ENCODE measurements around the gene MFN2. TPM values are rescaled to one million over a fixed set of nuclear protein-coding genes. Genes with fewer than 3 reads are reported as not detected.
"Not testable (repeated sequence)": the region's sequence is repeated elsewhere in the genome, so short reads cannot be mapped to it uniquely, and the experiment has no call there.

Gene MFN2
- total RNA-seq, 1 donor from 2014 or later: 29.6 TPM

GRCh38 chr1:12040457-12041051 is 60.3 kb downstream of the MFN2 start:
- no peak overlapping the region for H3K4me3 ChIP-seq
- H3K4me2 ChIP-seq: peak overlapping the region; percentile 28
- peak; percentile 64 for DNase-seq (ENCODE audit: low spot score)
- no peaks in the 10 kb centered on the region for H3F3A ChIP-seq (ENCODE audit: low read depth)
- no peak overlapping the region for H3K4me3 Mint-ChIP-seq
- no peaks in the 10 kb centered on the region for H3K9me3 Mint-ChIP-seq
- no peaks in the 10 kb centered on the region for H3K27me3 ChIP-seq
- H3K27ac ChIP-seq: no peak overlapping the region
- peaks cover 14% of the 10 kb centered on the region for H3K4me1 ChIP-seq
- no peak overlapping the region for H3K27ac Mint-ChIP-seq
- peaks cover 19% of the 10 kb centered on the region for H3K4me1 Mint-ChIP-seq
- H3K9me3 ChIP-seq (ENCODE audit: low read depth): no peaks in the 10 kb centered on the region
- H3K36me3 Mint-ChIP-seq: peaks cover 3% of the 10 kb centered on the region
- no peaks in the 10 kb centered on the region for H3K79me2 ChIP-seq (ENCODE audit: low read depth)
- H3K36me3 ChIP-seq: no peaks in the 10 kb centered on the region
- H3K9ac ChIP-seq: no peak overlapping the region
- no peaks in the 10 kb centered on the region for H4K20me1 ChIP-seq (ENCODE audit: low read depth)
- no peak for TF ChIP-seq EZH2 (IDR thresholded peaks at IDR 0.05)
- TF ChIP-seq EZH2phosphoT487 (IDR thresholded peaks at IDR 0.05): no peak
- no peak for TF ChIP-seq CTCF (IDR thresholded peaks at IDR 0.05)
- H2AFZ ChIP-seq (replicated peaks): no peak overlapping the region
- peaks cover 6% of the 10 kb centered on the region for H3K27me3 Mint-ChIP-seq (ENCODE audit: insufficient read depth, low read depth)

GRCh38 chr1:12044187-12044877 is 64.1 kb downstream of the MFN2 start:
- H3K36me3 ChIP-seq; H3K27ac Mint-ChIP-seq; H3K27me3 ChIP-seq; H3K36me3 Mint-ChIP-seq; H4K20me1 ChIP-seq (ENCODE audit: low read depth); H3F3A ChIP-seq (ENCODE audit: low read depth); H2AFZ ChIP-seq (replicated peaks); DNase-seq (ENCODE audit: low spot score); H3K4me3 Mint-ChIP-seq; H3K79me2 ChIP-seq (ENCODE audit: low read depth); H3K9me3 ChIP-seq (ENCODE audit: low read depth); H3K9ac ChIP-seq; H3K27ac ChIP-seq; H3K4me3 ChIP-seq; H3K9me3 Mint-ChIP-seq; H3K4me2 ChIP-seq; H3K27me3 Mint-ChIP-seq (ENCODE audit: insufficient read depth, low read depth): not testable (repeated sequence)
- H3K4me1 Mint-ChIP-seq: peaks cover 12% of the 10 kb centered on the region
- peaks cover 14% of the 10 kb centered on the region for H3K4me1 ChIP-seq

- Mint-ChIP-seq H3K4me3 (no peak overlapping the region), H3K27me3 (ENCODE audit: insufficient read depth, low read depth) (peaks cover 4% of the 10 kb centered on the region), H3K36me3 (no peaks in the 10 kb centered on the region), H3K4me1 (peaks cover 7% of the 10 kb centered on the region), H3K9me3 (no peaks in the 10 kb centered on the region), H3K27ac (no peak overlapping the region)
- H3K9me3 ChIP-seq (ENCODE audit: low read depth): no peaks in the 10 kb centered on the region
- no peaks in the 10 kb centered on the region for H4K20me1 ChIP-seq (ENCODE audit: low read depth)
- no peak overlapping the region for H3K27ac ChIP-seq
- DNase-seq (ENCODE audit: low spot score): no peak
- H3K4me3 ChIP-seq: no peak overlapping the region
- H3K27me3 ChIP-seq: peaks cover 4% of the 10 kb centered on the region
- no peak overlapping the region for H3K9ac ChIP-seq
- TF ChIP-seq EZH2phosphoT487 (IDR thresholded peaks at IDR 0.05) (no peak), EZH2 (IDR thresholded peaks at IDR 0.05) (no peak)
- H3F3A ChIP-seq (ENCODE audit: low read depth): peaks cover 5% of the 10 kb centered on the region
- H3K36me3 ChIP-seq: no peaks in the 10 kb centered on the region
- no peak overlapping the region for H3K4me2 ChIP-seq
- peaks cover 6% of the 10 kb centered on the region for H3K4me1 ChIP-seq
- H3K79me2 ChIP-seq (ENCODE audit: low read depth): no peaks in the 10 kb centered on the region
- H2AFZ ChIP-seq (replicated peaks): no peak overlapping the region
Observed at GRCh38 chr1:12046749-12047119, 66.5 kb downstream of the MFN2 start.

- H3K4me1 ChIP-seq: peaks cover 6% of the 10 kb centered on the region
- H3K9ac ChIP-seq: no peak overlapping the region
- Mint-ChIP-seq H3K4me1 (peaks cover 13% of the 10 kb centered on the region), H3K36me3 (no peaks in the 10 kb centered on the region), H3K4me3 (no peak overlapping the region), H3K27me3 (ENCODE audit: insufficient read depth, low read depth) (peaks cover 4% of the 10 kb centered on the region), H3K9me3 (no peaks in the 10 kb centered on the region), H3K27ac (no peak overlapping the region)
- peaks cover 5% of the 10 kb centered on the region for H3F3A ChIP-seq (ENCODE audit: low read depth)
- H3K27ac ChIP-seq: no peak overlapping the region
- TF ChIP-seq EZH2phosphoT487 (IDR thresholded peaks at IDR 0.05) (no peak), EZH2 (IDR thresholded peaks at IDR 0.05) (no peak), CTCF (IDR thresholded peaks at IDR 0.05) (no peak)
- no peaks in the 10 kb centered on the region for H3K36me3 ChIP-seq
- peaks cover 4% of the 10 kb centered on the region for H3K27me3 ChIP-seq
- H2AFZ ChIP-seq (replicated peaks): no peak overlapping the region
- no peaks in the 10 kb centered on the region for H3K9me3 ChIP-seq (ENCODE audit: low read depth)
- no peak for DNase-seq (ENCODE audit: low spot score)
- no peaks in the 10 kb centered on the region for H4K20me1 ChIP-seq (ENCODE audit: low read depth)
- H3K79me2 ChIP-seq (ENCODE audit: low read depth): no peaks in the 10 kb centered on the region
- no peak overlapping the region for H3K4me2 ChIP-seq
- no peak overlapping the region for H3K4me3 ChIP-seq
Observed at GRCh38 chr1:12047120-12047876, 67.1 kb downstream of the MFN2 start.
